GM12873 (cell line): ENCODE data around the gene RACGAP1.

Experiments
- TF ChIP-seq, protein P1 (sequence below): IDR thresholded peaks from 2 replicates; pipeline ENCODE4 v1.5.1; 2012; ENCODE audit warnings: low read depth, mild to moderate bottlenecking, moderate library complexity, low read length, control low read depth; ENCODE audit not compliant: insufficient read depth; ENCODE audit errors: missing control alignments

RACGAP1 gene

GRCh38 chr12:49952391-49953055 is 72.8 kb downstream of the RACGAP1 start:
- TF ChIP-seq, protein P1, sequence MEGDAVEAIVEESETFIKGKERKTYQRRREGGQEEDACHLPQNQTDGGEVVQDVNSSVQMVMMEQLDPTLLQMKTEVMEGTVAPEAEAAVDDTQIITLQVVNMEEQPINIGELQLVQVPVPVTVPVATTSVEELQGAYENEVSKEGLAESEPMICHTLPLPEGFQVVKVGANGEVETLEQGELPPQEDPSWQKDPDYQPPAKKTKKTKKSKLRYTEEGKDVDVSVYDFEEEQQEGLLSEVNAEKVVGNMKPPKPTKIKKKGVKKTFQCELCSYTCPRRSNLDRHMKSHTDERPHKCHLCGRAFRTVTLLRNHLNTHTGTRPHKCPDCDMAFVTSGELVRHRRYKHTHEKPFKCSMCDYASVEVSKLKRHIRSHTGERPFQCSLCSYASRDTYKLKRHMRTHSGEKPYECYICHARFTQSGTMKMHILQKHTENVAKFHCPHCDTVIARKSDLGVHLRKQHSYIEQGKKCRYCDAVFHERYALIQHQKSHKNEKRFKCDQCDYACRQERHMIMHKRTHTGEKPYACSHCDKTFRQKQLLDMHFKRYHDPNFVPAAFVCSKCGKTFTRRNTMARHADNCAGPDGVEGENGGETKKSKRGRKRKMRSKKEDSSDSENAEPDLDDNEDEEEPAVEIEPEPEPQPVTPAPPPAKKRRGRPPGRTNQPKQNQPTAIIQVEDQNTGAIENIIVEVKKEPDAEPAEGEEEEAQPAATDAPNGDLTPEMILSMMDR: no peak

GRCh38 chr12:49951411-49952240 is 73.7 kb downstream of the RACGAP1 start:
- TF ChIP-seq, protein P1: no peak

DNA sequence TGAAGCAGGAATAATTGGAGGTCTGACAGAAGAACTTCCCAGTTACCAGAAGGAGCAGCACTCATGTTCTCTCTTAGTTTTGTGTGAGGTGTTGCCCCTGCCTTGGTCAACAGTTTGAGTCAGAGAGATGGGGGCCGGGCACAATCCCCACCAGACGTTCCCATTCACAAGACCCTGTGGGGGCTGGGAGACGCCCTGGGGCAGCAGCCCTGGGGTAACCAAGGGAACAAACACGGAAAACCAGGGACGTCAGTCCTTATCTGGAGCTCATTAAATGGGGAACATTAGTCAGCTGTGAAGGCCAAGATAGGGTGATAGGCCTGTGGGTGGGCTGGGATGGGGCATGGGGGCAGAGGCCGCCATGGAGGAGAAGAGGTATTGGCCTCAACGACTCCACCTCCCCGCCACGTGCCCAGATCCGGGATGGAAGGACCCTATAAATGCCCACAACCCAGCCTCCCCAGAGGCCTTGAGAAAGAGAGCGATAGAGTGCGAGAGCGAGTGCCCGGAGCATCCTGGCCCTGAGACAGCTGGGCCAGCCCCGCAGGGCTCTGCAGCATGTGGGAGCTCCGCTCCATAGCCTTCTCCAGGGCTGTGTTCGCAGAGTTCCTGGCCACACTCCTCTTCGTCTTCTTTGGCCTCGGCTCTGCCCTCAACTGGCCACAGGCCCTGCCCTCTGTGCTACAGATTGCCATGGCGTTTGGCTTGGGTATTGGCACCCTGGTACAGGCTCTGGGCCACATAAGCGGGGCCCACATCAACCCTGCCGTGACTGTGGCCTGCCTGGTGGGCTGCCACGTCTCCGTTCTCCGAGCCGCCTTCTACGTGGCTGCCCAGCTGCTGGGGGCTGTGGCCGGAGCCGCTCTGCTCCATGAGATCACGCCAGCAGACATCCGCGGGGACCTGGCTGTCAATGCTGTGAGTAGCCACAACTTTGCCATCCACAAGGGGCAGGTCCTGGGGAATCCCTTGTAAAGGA is 74.7 kb downstream of the RACGAP1 start, which contains the start of gene AQP2:
AQP2 (plus strand) TSS at position 465 of the 979 bp plus-strand sequence; CDS start at position 559, 94 bp downstream.
- TF ChIP-seq, protein P1: no peak

- TF ChIP-seq, protein P1: no peak
These were observed 75.4 kb downstream of the RACGAP1 start for GRCh38 chr12:49949866-49950265.

DNA sequence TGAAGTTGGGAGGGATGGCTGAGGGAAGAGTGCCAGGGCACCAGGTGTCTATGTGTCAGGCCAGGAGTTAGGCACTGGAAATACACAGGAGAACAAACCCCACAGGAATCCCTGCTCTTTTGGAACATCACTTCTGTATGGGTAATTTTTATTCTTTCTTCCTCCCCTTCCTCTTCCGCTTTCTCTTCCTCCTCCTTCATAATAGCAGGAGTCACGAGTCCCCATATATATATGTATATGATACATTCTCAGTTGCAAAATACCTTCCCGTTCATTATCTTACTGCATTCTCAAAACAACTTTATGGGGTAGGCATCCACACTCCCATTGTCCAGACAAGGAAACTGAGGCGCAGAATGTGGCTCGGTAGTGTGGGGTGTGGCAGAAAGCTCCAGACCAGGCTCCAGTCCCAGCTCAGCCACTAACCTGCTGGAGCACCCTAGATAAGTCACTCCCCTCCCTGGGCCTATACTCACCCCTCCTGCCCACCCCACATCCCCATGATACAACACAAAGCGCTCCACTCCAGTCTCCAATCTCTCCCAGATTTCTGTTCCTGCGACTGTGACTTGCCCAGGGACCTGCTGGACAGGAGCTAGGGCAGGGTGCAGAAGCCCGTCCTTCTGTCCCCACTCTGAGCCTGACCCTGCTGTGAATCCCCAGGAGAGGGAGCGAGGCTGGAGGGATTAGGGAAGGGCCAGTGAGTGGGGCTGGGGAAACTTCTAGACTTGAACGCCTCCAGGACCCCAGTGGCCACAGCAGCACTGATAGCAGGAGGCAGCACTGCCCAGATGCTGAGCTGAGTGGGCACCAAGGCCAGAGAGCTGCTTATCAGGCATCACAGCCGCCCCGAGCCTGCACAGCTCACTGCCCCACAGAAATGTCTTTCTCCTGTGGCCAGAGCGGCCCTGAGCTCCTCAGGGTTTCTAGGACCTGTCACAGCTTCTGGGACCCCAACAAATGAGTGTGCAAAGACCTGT is 76.1 kb downstream of the RACGAP1 start:
- TF ChIP-seq, protein P1: no peak

DNA sequence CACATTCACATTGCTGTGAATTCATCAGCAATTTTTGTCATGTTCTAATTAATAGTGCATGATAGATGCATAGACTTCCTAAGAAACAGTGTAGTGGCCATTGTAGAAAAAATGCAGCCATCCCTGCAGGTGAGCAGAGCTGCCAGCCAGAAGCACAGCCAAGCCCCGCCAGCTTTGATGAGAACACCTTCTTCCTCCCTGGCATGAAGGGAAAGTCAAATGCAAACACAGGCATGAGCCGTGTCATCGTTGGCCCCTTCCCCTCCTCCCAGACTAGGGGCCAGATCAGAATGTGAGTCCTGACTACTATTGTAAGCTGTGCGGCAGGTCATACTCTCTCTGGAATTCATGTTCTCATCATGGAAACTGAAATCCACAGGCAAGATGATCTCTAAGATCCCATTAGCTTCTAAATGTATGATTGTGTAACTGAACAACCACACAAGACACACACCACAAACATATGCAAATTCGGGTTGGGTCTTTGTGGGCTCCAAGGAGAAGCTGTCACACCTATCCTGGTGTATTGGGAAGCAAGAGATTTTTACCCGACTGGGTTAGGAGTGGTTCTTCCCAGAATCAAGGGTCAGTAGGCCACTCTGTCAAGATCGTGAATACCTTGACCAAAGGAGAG is 77.6 kb downstream of the RACGAP1 start:
- TF ChIP-seq, protein P1: no peak
